Tibial nerve (tissue), 3 donors: ENCODE data around the gene POLR1G.

Source experiments
- CTCF ChIP-seq, 5 experiments: fragments of 200-600 bp in 3 of 5; fragments of 450-650 bp in 2 of 5; sonication (generic) in 3 of 5; IDR thresholded peaks; one replicate each; pipeline ENCODE4 v1.5.1; 2016 to 2019; ENCODE audit warnings: antibody characterized with exemption in 5 of 5, mild to moderate bottlenecking in 3 of 5, moderate library complexity in 2 of 5
- POLR2A ChIP-seq, 2 donors: fragments of 450-650 bp; IDR thresholded peaks; one replicate each; pipeline ENCODE4 v1.6.1; 2017; ENCODE audit warnings: antibody characterized with exemption in 2 of 2, mild to moderate bottlenecking in 2 of 2, moderate library complexity in 2 of 2

GRCh38 chr19:45444318-45445041 lies 38.0 kb downstream of the POLR1G start:
- peak in 3 of 5 experiments; percentile 10 to 27 (median 10) for TF ChIP-seq CTCF (IDR thresholded peaks at IDR 0.05)
- peak in 1 of 2 donors; percentile 56 for TF ChIP-seq POLR2A (IDR thresholded peaks at IDR 0.05)
